Right lobe of liver (tissue), 6 donors: Measurements from ENCODE around the gene GAL3ST3. TPM values are rescaled to one million over a fixed set of nuclear protein-coding genes. Genes with fewer than 3 reads are reported as not detected.

Experiments
- ATAC-seq, 4 donors: fragments of 200-7000 bp; cut with Tn5 transposase; one replicate each; pipeline ENCODE4 v1.9.1; 2020; ENCODE audit warnings: mild to moderate bottlenecking in 4 of 4, moderate library complexity in 4 of 4
- DNase-seq, 3 donors: peaks; one replicate each; pipeline ENCODE4 v3.0.0-alpha.2; 2020
- H3K27ac ChIP-seq, 3 donors: fragments of 200-600 bp; one replicate each; pipeline ENCODE4 v1.8.0; 2022
- H3K27me3 ChIP-seq, 2 donors: fragments of 200-600 bp; one replicate each; pipeline ENCODE4 v1.8.0; 2022
- H3K36me3 ChIP-seq, 4 donors: fragments of 200-600 bp; sonication (generic) in 1 of 4; one replicate each; pipeline versions ENCODE4 v1.5.1 to v1.8.0; 2017 to 2022; ENCODE audit warnings: control low read depth in 1 of 4
- H3K4me1 ChIP-seq, 4 donors: fragments of 200-600 bp; sonication (generic) in 1 of 4; one replicate each; pipeline versions ENCODE4 v1.5.1 to v1.8.0; 2017 to 2022; ENCODE audit warnings: control low read depth in 1 of 4
- H3K4me3 ChIP-seq, 3 donors: fragments of 200-600 bp; one replicate each; pipeline ENCODE4 v1.8.0; 2022
- H3K9me3 ChIP-seq, 4 donors: fragments of 200-600 bp; sonication (generic) in 1 of 4; one replicate each; pipeline versions ENCODE4 v1.5.1 to v1.8.0; 2017 to 2022; ENCODE audit warnings: control low read depth in 1 of 4
- CTCF ChIP-seq, 4 donors: fragments of 200-600 bp in 3 of 4; fragments of 450-650 bp in 1 of 4; IDR thresholded peaks; one replicate each; pipeline versions ENCODE4 v1.5.1 to v1.8.0; 2016 to 2022; ENCODE audit warnings: antibody characterized with exemption in 4 of 4, mild to moderate bottlenecking in 2 of 4
- POLR2A ChIP-seq: fragments of 450-650 bp; IDR thresholded peaks from one replicate; pipeline ENCODE4 v1.6.1; 2017; ENCODE audit warnings: antibody characterized with exemption, mild to moderate bottlenecking
- WGBS: methylation state at CpG from one replicate; pipeline ENCODE4 v1.1.6; 2018; ENCODE audit warnings: low coverage, low lambda C conversion rate; ENCODE audit not compliant: insufficient coverage; ENCODE audit errors: missing lambda C conversion rate; 5-methylcytosine and 5-hydroxymethylcytosine counted together
- intact Hi-C, 2 donors: fragments of 100-400 bp; cut with DNase I; formaldehyde crosslinking; loops; one replicate each; pipeline versions ENCODE4 v1.11.2 to v1.14.1; 2022
- total RNA-seq, 6 experiments: library from RNA; depleted of rRNA in 2 of 6; stranded (reverse); fragments of >200 nt in 2 of 6; fragmentation: NEBNext Ultra II Directional in 3 of 6; extraction: Animal tissue kit (Norgen Biotek cat#: 25700) in 3 of 6; gene quantifications; one replicate each; pipeline versions ENCODE4 v1.1.0 to v1.2.4, GENCODE V29; 2016 to 2023
- donor health status: DM: no; HTN: yes; CAD: no.
- donor health status: DM: no; HTN: no; CAD: no.
- donor health status: DM: no; HTN: no; CAD: no.
- donor health status: DM: no; HTN: yes; CAD: no.
- donor health status: DM: no; HTN: yes; CAD: no.

The GAL3ST3 gene
- total RNA-seq, 6 experiments from 2014 or later, result not detected

DNA sequence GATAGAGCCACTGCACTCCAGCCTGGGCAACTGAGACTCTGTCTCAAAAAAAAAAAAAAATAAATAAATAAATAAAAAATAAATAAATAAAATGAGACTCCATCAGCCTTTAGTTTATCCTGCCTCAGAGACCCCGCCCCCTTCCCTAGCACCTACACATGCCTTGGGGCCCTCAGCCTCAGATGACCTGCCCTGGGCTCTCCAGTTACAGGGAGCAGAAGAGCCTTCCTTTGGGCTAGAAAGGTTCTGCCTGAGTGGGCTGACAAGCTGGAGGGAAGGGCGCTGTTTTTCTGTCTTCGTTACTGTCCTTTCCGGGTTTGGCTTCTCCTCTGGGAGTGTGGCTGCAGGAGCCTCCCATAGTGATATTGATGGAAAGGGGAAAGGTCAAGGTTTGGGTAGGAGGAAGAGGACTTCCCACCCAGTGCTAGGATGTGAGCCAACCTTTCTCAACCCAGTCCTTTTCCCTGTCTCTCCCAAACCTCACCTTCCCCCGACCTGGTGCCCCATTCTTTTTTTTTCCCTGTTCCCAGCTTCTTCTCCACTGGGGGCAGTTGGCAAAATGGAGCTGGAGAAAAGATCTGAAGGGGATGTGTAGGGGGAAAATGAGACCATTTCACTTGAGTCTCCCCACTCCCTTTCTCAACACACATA is 1.7 kb upstream of the GAL3ST3 start:
- TF ChIP-seq CTCF (IDR thresholded peaks at IDR 0.05) (no peak), POLR2A (no peak)
- H3K9me3 ChIP-seq, result no peaks in the 10 kb centered on the region
- intact Hi-C loops, result no loop called here
- no peak overlapping the region for H3K4me3 ChIP-seq
- DNase-seq (no peak), ATAC-seq (no peak)
- peaks cover 5 to 13% (median 10%) of the 10 kb centered on the region in 4 donors for H3K36me3 ChIP-seq
- 51% methylated on average over 5 of the region's 5 CpGs for WGBS
- H3K27ac ChIP-seq, result no peak overlapping the region
- H3K4me1 ChIP-seq, result peaks cover 0 to 20% (median 6%) of the 10 kb centered on the region in 4 donors
- H3K27me3 ChIP-seq, result no peaks in the 10 kb centered on the region

DNA sequence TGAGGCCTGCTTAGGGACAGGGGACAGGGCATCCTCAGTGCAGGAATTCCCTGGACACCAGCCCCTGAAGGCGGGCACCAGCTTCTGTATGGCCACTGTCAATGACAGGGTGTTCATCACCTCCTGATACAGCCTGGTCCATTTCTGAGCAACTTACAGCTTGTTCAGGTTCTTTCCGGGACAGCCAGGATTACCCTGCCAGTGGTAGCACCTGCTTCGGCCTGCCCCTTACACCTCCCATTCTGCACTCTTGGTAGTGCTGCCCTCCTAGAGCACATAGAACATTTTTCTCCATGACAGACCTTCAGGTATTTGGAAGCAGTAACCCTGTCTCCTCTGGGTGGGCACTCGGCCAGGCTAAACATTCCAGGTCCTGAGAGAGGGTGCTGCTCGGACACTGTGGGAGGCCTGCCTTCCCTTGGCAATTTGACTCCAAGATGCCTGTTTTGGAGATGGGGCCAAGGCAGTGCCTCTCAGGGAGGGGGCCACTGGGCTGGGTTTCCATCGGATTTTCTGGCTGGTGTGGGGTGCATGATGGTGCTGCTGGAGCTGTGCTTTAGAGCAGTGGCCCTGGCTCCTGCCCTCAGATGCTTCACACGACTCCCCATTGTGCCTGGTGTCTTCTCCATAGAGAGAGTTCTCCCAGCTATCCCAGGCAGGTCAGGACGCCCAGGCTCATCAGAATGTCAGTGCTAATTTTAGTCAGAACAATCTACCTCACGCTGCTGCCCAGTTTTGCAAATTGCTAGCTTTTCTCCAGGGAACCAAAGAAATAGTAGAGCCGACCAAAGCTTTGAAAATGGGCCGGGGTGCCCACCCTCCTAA is 1.2 kb downstream of the GAL3ST3 start:
- Histone ChIP-seq H3K4me3 (no peak overlapping the region), H3K9me3 (no peaks in the 10 kb centered on the region), H3K36me3 (no peaks in the 10 kb centered on the region), H3K27me3 (no peaks in the 10 kb centered on the region), H3K27ac (no peak overlapping the region), H3K4me1 (peaks cover 0 to 10% (median 0%) of the 10 kb centered on the region in 4 donors)
- DNase-seq (no peak), ATAC-seq (no peak)
- TF ChIP-seq CTCF (IDR thresholded peaks at IDR 0.05), result no peak
- no peak for TF ChIP-seq POLR2A
- intact Hi-C loops, result no loop called here
- 65% methylated on average over 3 of the region's 11 CpGs for WGBS

GRCh38 chr11:66046901-66047300 is 2.1 kb downstream of the GAL3ST3 start:
- no peaks in the 10 kb centered on the region for H3K9me3 ChIP-seq
- no peaks in the 10 kb centered on the region for H3K27me3 ChIP-seq
- ATAC-seq, result no peak
- intact Hi-C loops, result no loop called here
- no peak for TF ChIP-seq CTCF (IDR thresholded peaks at IDR 0.05)
- TF ChIP-seq POLR2A, result no peak
- no peak overlapping the region for H3K4me3 ChIP-seq
- WGBS, result no CpG with 5 or more reads among the region's 3 CpGs
- no peak for DNase-seq
- no peak overlapping the region for H3K27ac ChIP-seq
- H3K36me3 ChIP-seq, result no peaks in the 10 kb centered on the region
- peaks cover 0 to 10% (median 0%) of the 10 kb centered on the region in 4 donors for H3K4me1 ChIP-seq

DNA sequence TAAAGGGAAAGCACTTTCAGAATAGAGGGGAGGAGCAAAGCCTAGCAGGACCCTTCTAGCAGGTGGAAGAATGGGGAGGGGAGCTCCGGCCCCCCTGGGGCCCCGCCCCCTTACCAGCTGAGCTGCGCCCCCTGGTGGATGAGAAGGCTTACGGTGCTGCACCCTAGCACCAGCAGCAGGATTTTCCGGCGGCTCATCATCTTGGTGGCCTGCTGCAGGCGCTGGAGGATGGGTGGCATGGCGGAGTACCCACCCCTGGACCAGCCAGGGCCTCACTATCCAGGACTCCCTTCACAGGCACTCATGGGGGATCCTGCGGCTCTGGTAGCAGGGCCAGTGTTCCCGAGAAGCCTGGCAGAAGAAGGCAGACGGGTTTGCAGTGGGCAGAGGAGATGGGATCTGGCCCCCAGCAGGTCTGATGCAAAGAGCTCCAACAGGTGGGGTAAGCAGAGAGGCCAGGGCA is 3.8 kb downstream of the GAL3ST3 start:
- ATAC-seq (peak; percentile 83 to 94 (median 90)), DNase-seq (peak; percentile 77 to 78 (median 77))
- Histone ChIP-seq H3K36me3 (no peaks in the 10 kb centered on the region), H3K27ac (no peak overlapping the region), H3K27me3 (no peaks in the 10 kb centered on the region), H3K9me3 (no peaks in the 10 kb centered on the region), H3K4me1 (no peaks in the 10 kb centered on the region), H3K4me3 (no peak overlapping the region)
- intact Hi-C loops, result no loop called here
- no peak for TF ChIP-seq POLR2A
- peak; percentile 75 to 94 (median 90) for TF ChIP-seq CTCF (IDR thresholded peaks at IDR 0.05)
- WGBS, result 15% methylated on average over 4 of the region's 11 CpGs
